KMS-11 (cell line): Measurements from ENCODE around the gene FURIN.

Experiments
- H2AFZ ChIP-seq: fragments of 200-600 bp; sonication (generic); 2 replicates; pipeline ENCODE4 v1.6.1; 2016; ENCODE audit warnings: antibody characterized with exemption, mixed run types, low read depth
- H3K27ac ChIP-seq: fragments of 200-600 bp; sonication (generic); 2 replicates; pipeline ENCODE4 v1.6.1; 2016; ENCODE audit warnings: mild to moderate bottlenecking, mixed run types
- H3K27me3 ChIP-seq: fragments of 200-600 bp; sonication (generic); 2 replicates; pipeline ENCODE4 v1.6.1; 2017; ENCODE audit warnings: mild to moderate bottlenecking, low read depth, mixed run types, moderate library complexity; ENCODE audit not compliant: insufficient read depth
- H3K36me3 ChIP-seq: fragments of 200-600 bp; sonication (generic); 2 replicates; pipeline ENCODE4 v1.6.1; 2017; ENCODE audit warnings: mild to moderate bottlenecking, mixed run types; ENCODE audit not compliant: insufficient read depth
- H3K4me1 ChIP-seq: fragments of 200-600 bp; sonication (generic); 2 replicates; pipeline ENCODE4 v1.6.1; 2016; ENCODE audit warnings: mild to moderate bottlenecking, low read depth, mixed run types; ENCODE audit not compliant: poor library complexity, severe bottlenecking
- H3K4me2 ChIP-seq: fragments of 200-600 bp; sonication (generic); 2 replicates; pipeline ENCODE4 v1.7.0; 2016; ENCODE audit warnings: mild to moderate bottlenecking, mixed run types
- H3K4me3 ChIP-seq: fragments of 200-600 bp; sonication (generic); IDR thresholded peaks from 2 replicates; pipeline ENCODE4 v1.6.1; 2017; ENCODE audit warnings: low read depth, low read length, mixed read lengths; ENCODE audit not compliant: insufficient read depth
- H3K79me2 ChIP-seq: fragments of 200-600 bp; sonication (generic); 2 replicates; pipeline ENCODE4 v1.6.1; 2016; ENCODE audit warnings: low read depth, mixed run types; ENCODE audit not compliant: insufficient read depth
- H3K9ac ChIP-seq: fragments of 200-600 bp; sonication (generic); 2 replicates; pipeline ENCODE4 v1.6.1; 2016; ENCODE audit warnings: mild to moderate bottlenecking, mixed run types
- H4K20me1 ChIP-seq: fragments of 200-600 bp; sonication (generic); 2 replicates; pipeline ENCODE4 v1.6.1; 2016; ENCODE audit warnings: mild to moderate bottlenecking, mixed run types; ENCODE audit not compliant: insufficient read depth
- CTCF ChIP-seq: fragments of 200-600 bp; sonication (generic); conservative IDR thresholded peaks from 2 replicates; pipeline ENCODE4 v1.6.1; 2017; ENCODE audit warnings: low read depth, mild to moderate bottlenecking, antibody characterized with exemption, low read length, moderate library complexity, mixed read lengths

FURIN gene

GRCh38 chr15:90912770-90913075 is 44.3 kb downstream of the FURIN start:
- no peaks in the 10 kb centered on the region for H3K79me2 ChIP-seq
- no peak overlapping the region for H3K9ac ChIP-seq
- no peak overlapping the region for H3K27ac ChIP-seq
- H2AFZ ChIP-seq = no peak overlapping the region
- H3K4me3 ChIP-seq = no peak overlapping the region
- H4K20me1 ChIP-seq = no peaks in the 10 kb centered on the region
- H3K27me3 ChIP-seq = no peaks in the 10 kb centered on the region
- H3K4me1 ChIP-seq = peaks cover 33% of the 10 kb centered on the region
- TF ChIP-seq CTCF = no peak
- no peaks in the 10 kb centered on the region for H3K36me3 ChIP-seq
- no peak overlapping the region for H3K4me2 ChIP-seq

DNA sequence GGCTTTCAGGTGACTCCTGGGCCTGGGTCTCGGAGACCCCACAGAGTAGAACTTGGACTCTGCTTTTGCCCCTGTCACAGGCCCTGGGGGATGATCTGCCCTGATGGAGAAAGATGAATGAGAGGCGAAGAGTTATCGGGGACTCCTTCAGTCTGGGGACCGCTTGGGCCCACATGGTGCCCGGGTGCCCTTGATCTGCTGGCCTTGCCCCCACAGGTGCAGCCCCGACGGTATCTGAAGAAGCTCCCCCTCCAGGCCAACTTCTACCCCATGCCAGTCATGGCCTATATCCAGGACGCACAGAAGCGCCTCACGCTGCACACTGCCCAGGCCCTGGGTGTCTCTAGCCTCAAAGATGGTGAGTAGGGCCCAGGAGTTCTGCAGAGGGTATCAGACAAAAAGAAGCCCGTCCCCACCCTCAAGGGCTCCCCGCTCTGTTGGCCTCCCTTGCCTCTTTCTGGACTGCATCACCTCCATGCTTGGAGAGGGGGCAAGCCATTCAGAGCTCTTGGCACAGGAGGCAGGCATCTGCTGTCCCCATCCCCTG is 45.1 kb downstream of the FURIN start:
- H3K79me2 ChIP-seq = no peaks in the 10 kb centered on the region
- peaks cover 33% of the 10 kb centered on the region for H3K4me1 ChIP-seq
- no peak overlapping the region for H3K27ac ChIP-seq
- H4K20me1 ChIP-seq = no peaks in the 10 kb centered on the region
- no peak overlapping the region; the same call in 1 of the 2 replicates for H3K4me2 ChIP-seq
- no peak overlapping the region for H2AFZ ChIP-seq
- H3K36me3 ChIP-seq = no peaks in the 10 kb centered on the region
- H3K9ac ChIP-seq = no peak overlapping the region
- H3K4me3 ChIP-seq = no peak overlapping the region
- H3K27me3 ChIP-seq = no peaks in the 10 kb centered on the region
- no peak for TF ChIP-seq CTCF

DNA sequence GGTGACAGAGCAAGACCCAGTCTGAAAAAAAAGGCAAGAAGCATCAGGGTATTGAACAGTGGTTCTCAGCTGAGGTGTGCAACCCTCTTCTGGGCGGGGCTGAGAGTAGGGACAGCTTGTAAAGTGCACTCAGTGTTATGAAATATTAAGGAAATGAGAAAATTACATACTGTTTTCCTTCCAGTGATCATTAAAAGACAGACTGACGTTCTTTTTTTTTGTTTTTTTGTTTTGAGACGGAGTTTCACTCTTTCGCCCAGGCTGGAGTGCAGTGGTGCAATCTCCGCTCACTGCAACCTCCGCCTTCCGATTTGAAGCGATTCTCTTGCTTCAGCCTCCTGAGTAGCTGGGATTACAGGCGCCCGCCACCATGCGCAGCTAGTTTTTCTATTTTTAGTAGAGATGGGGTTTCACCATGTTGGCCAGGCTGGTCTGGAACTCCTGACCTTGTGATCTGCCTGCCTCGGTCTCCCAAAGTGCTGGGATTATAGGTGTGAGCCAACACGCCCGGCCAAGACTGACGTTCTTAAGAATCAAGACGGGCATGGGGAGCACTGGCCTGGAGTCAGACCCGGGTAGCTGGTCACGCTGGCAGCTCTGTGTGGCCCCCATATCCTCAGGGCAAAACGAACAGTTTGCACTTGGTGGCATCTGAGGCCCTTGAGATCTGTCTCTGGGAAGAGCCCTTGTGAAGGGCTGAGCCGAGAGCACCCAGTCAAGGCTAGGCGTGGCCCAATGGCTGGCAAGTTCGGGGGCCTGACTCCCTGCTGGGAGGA is 46.1 kb downstream of the FURIN start:
- Histone ChIP-seq H3K27me3 (no peaks in the 10 kb centered on the region), H3K27ac (peak overlapping the region; percentile 27; the same call in 1 of the 2 replicates), H2AFZ (no peak overlapping the region), H4K20me1 (no peaks in the 10 kb centered on the region), H3K79me2 (no peaks in the 10 kb centered on the region), H3K4me2 (peak overlapping the region; percentile 31), H3K9ac (no peak overlapping the region), H3K36me3 (no peaks in the 10 kb centered on the region), H3K4me3 (no peak overlapping the region), H3K4me1 (peaks cover 33% of the 10 kb centered on the region)
- no peak for TF ChIP-seq CTCF

- H3K27me3 ChIP-seq = no peaks in the 10 kb centered on the region
- no peak for TF ChIP-seq CTCF
- no peak overlapping the region for H3K4me3 ChIP-seq
- H2AFZ ChIP-seq = no peak overlapping the region
- peak overlapping the region; percentile 31 for H3K4me2 ChIP-seq
- H3K9ac ChIP-seq = no peak overlapping the region
- H3K79me2 ChIP-seq = no peaks in the 10 kb centered on the region
- H3K4me1 ChIP-seq = peaks cover 33% of the 10 kb centered on the region
- no peaks in the 10 kb centered on the region for H3K36me3 ChIP-seq
- H3K27ac ChIP-seq = peak overlapping the region; percentile 27; the same call in 1 of the 2 replicates
- no peaks in the 10 kb centered on the region for H4K20me1 ChIP-seq
These were observed 46.9 kb downstream of the FURIN start for GRCh38 chr15:90915216-90915807.
